ENCODE measurements around the gene KLHDC8B.
A peak's percentile ranks its signal among the peaks of the same experiment; 100 is the strongest.

Gene KLHDC8B

DNA sequence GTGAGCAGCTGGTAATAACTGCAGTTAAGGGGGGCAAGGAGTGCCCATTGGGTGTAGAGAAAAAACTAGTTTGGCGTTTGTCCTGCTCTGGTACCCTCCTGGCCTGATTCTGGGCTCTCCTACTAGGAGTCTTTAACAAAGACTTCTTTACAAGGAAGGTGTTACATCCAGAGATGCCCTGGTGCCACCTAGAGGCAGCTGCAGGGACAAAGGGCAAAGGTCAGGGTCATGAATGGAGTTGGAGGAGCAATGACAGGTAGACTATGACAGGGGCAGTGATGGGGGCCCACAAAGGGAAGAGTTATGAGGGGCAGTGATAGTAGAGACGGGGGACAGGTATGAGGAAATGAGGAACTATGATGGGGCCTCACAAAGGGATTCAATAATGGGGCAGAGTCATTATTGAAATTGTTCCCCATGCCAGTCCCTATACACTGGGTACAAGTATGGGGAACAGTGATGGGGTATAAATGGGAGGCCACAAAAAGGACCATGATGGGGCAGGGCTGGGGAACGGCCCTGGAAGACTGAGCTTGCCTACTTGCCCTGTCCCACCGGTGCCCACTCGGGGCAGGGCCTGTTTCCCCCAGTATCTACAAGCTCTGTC is 13.2 kb upstream of the KLHDC8B start:
- DNase-seq (ENCODE audit: low read depth), result no peak
- TF ChIP-seq, protein P1, sequence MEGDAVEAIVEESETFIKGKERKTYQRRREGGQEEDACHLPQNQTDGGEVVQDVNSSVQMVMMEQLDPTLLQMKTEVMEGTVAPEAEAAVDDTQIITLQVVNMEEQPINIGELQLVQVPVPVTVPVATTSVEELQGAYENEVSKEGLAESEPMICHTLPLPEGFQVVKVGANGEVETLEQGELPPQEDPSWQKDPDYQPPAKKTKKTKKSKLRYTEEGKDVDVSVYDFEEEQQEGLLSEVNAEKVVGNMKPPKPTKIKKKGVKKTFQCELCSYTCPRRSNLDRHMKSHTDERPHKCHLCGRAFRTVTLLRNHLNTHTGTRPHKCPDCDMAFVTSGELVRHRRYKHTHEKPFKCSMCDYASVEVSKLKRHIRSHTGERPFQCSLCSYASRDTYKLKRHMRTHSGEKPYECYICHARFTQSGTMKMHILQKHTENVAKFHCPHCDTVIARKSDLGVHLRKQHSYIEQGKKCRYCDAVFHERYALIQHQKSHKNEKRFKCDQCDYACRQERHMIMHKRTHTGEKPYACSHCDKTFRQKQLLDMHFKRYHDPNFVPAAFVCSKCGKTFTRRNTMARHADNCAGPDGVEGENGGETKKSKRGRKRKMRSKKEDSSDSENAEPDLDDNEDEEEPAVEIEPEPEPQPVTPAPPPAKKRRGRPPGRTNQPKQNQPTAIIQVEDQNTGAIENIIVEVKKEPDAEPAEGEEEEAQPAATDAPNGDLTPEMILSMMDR (IDR thresholded peaks at IDR 0.05; ENCODE audit: low read length, missing control alignments), result peak; percentile 32
- no peak overlapping the region for H3K4me3 ChIP-seq (replicated peaks; ENCODE audit: low read depth, low read length)

DNA sequence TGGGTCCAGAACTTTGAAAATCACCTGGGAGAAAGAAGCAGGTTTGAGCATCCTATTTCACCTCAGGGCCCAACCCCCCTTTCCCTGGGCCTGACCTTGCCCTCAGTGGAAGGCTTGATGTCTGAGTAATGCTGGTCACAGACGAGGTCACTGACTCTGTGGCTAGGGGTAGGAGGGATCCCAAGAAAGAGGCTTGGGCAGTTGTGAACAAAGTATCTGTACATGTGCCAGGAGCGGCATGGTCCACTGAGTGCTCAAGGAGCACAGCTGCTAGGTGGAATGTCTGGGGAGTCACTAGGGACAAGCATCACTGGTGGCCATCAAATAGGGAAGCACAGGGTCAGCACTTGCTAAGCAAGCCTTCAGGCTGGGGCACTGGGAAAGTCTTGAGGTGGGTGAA is 12.6 kb upstream of the KLHDC8B start:
- DNase-seq (ENCODE audit: low read depth), result no peak

DNA sequence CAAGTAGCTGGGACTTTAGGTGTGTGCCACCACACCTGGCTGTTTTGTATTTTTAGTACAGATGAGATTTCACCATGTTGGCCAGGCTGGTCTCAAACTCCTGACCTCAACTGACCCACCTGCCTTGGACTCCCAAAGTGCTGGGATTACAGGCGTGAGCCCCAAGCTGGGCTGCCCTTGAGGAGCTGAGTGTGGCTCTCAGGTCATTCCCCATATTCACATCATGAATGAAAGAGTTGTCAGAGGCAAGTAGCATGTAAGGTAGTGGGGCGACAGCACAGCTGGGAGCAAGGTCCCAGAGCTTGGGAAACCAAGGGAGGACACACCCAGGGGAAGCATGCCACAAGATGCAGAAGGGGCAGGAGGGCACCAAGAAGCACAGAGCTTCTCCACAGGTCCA is 10.2 kb upstream of the KLHDC8B start:
- no peak overlapping the region for H3K4me3 ChIP-seq (replicated peaks; ENCODE audit: low read depth, low read length)
- TF ChIP-seq, protein P1 (IDR thresholded peaks at IDR 0.05; ENCODE audit: low read length, missing control alignments), result no peak
- no peak for DNase-seq (ENCODE audit: low read depth)

More for the DNA sequence above, 12.6 kb upstream of the KLHDC8B start:
- TF ChIP-seq, protein P1 (IDR thresholded peaks at IDR 0.05; ENCODE audit: low read length, missing control alignments), result no peak
- H3K4me3 ChIP-seq (replicated peaks; ENCODE audit: low read depth, low read length), result no peak overlapping the region

DNA sequence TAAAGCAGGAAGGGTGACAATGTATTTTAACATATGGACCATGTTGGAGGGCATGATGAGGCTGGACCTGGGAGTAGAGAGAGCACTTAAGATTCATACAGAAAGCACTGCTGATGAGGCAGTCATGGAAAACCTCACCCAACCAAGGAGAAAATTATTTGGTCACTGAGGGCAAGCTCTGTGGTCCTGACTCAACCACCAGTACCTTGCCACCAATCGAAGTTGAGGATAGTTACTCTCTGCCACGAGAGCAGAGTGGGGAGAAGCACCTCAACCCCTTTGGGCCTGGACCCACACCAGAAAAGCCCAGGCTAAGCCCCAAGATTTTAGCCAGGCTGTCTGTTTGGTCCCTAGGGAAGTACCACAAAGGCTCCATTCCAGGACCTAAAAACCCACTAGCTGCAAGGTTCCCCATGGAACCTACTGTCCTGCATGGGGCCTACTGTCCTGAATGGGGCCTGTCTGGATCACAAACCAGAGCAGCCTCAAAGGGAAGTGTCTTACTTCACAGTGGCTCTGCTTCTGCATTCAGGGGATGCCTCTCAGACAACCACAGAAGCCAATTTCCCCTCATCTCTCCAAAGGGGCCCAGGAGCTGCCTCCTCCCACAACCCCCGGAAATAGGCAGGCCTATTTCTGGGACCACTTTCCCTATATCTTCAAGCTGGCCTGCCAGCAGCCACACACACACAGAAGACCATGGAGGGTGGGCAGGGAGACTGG is 9.4 kb upstream of the KLHDC8B start:
- H3K4me3 ChIP-seq (replicated peaks; ENCODE audit: low read depth, low read length), result no peak overlapping the region
- TF ChIP-seq, protein P1 (IDR thresholded peaks at IDR 0.05; ENCODE audit: low read length, missing control alignments), result no peak
- DNase-seq (ENCODE audit: low read depth), result no peak

DNA sequence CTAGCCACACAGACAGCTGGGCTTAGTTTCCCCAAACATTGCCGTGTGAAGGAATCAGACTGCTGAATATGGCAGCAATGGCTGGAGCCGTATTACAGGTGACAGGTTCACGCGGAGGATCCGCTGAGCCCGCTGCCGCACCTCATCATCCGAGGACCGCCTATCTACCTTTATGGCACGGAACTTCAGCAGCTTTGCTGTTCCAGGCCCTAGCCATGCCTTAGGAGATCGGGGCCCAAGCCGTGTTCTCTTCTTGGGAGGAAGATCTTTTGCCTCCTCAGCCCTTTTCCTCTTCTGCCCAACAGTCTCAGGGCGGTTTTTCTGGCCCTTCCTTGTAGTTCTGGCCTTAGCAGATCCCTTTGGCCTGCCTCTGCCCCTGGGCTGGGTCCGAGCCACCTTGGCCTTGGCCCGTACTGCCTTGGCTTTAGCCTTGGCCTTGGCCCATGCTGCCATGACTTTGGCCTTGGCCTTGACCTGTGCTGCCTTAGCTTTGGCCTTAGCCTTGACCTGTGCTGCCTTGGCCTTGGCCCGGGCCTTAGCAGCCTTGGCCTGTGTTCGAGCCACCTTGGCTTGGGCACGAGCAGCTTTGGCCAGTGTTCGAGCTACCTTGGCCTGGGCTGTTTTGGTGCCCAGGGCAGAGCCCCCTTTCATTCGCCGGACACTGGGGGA is 8.5 kb upstream of the KLHDC8B start:
- TF ChIP-seq, protein P1 (IDR thresholded peaks at IDR 0.05; ENCODE audit: low read length, missing control alignments), result no peak
- H3K4me3 ChIP-seq (replicated peaks; ENCODE audit: low read depth, low read length), result no peak overlapping the region
- DNase-seq (ENCODE audit: low read depth), result no peak

DNA sequence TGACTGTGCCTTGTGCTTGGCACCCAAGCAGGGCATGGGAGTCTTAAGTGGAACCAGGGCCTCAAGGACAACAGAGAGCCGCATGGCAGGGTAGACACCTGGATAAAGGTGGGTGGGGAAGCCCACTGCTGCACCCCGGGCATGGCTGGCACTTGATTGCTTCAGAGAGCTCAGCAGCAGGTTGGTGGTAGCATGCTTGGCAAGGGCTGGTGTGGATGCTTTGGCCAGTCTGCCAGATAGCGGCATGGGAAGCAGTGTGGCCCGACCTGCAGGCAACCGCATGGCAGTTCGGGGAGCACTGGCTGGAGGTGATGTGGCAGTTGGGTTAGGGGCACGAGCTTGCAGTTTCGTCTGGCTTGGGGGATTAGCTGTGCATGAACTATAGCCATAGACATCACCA is 7.8 kb upstream of the KLHDC8B start:
- TF ChIP-seq, protein P1 (IDR thresholded peaks at IDR 0.05; ENCODE audit: low read length, missing control alignments), result no peak
- H3K4me3 ChIP-seq (replicated peaks; ENCODE audit: low read depth, low read length), result no peak overlapping the region
- DNase-seq (ENCODE audit: low read depth), result no peak
